CD4-positive, alpha-beta T cell treated with Interferon gamma for 1 hour (primary cell): Measurements from ENCODE around the gene ACIN1.
"Not testable (repeated sequence)": the region's sequence is repeated elsewhere in the genome, so short reads cannot be mapped to it uniquely, and the experiment has no call there.

Experiments used
- DNase-seq: peaks from one replicate; pipeline ENCODE4 v3.0.0-alpha.2; 2020

Gene ACIN1

DNA sequence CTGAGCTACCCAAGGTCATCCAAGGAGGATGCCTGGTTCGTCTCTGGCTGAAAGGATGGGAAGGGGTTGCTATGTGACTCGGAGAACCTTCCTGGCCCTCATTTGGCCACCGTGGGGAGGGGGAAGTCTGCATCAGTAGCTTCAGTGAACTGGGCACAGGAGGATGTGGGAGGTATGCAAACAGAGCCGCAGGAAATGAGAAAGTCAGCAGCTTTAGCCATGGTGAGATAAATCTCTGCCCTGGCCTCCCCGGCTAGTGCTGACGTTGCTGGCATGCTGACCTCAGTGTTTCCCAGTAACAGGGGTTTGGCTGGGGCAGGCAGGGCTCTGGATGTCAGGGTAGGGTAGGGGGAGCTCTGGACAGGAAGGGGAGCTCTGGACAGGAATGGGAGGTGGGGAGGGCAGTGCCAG lies 26.4 kb upstream of the ACIN1 start:
- DNase-seq = no peak

GRCh38 chr14:23120541-23121251 lies 25.8 kb upstream of the ACIN1 start:
- peak; percentile 81 for DNase-seq

DNA sequence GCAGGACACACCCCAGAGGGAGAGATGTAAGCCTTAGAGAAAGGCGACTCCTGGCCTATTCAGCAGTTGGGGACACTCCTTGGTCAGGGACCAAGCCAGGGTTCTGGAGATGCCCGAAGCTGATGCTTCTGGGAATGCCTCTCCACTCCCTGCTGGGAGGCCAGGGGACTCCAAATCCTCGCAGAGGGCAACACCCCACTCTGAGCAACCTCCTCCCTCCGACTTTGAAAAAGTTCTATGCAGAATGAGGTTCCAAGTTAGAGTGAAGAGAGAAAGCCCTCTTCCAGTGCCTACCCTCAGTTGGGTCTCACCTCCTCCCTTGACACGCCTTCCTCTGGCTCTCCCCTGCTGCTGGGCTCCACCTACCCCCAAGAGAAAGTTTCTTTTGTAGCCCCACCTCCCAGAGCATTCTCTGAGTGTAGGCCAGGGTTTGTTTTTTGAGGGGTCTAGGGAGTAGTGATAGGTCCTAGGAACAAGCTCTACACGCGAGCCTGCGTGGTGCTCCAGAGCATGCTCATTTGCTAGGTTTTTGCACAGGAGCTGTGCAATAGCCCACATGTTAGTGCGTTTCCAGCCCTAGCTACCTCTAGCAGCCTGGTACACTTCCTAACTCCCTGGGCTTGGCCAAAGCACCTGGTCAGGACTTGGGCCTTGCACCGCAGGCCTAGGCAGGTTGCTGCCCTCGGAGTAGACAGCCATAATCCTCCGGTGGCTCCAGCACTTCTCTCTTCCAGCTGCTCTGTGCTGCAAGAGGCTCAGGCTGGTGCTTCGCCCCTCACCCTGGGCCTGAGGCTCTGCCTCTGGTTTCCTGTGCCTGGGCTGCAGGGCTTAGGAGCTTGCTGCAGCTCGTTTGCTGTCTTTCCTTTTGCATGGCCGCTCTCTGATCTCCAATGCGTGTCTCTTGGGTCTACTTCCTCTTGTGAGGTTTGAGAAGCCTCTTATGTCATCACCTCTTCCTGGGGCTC lies 24.7 kb upstream of the ACIN1 start:
- peak; percentile 50 for DNase-seq

GRCh38 chr14:23118506-23119362 lies 23.8 kb upstream of the ACIN1 start, which contains the start of gene CEBPE:
CEBPE (minus strand) TSS chr14:23119255; CDS start chr14:23119091, 164 bp downstream.
- DNase-seq = no peak

DNA sequence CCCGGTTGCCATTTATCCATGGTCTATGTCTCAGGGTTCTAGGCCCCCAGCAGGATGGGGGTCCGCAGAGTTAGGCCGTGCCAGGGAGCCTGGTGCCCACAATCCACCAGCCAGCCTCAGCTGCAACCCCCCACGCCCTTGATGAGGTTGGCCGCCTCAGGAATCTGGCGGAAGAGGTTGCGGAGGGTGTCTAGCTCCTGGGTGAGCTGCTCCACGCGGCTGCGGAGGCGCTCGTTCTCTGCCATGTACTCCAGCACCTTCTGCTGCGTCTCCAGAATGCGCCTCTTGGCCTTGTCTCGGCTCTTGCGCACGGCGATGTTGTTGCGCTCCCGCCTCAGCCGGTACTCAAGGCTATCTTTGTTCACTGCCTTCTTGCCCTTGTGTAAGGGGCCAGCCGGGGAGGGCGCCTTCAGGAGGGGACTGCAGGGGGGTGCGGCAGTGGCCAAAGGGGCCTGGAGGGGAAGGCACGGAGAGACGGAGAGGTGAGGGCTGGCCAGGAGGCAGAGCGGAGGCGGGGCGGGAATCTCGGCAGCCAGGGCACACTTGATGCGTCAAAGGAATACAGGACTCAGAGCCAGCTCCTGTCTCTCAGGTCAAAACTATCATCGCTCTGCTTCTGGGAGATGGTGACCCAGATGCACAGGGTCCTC lies 22.6 kb upstream of the ACIN1 start:
- DNase-seq = no peak

DNA sequence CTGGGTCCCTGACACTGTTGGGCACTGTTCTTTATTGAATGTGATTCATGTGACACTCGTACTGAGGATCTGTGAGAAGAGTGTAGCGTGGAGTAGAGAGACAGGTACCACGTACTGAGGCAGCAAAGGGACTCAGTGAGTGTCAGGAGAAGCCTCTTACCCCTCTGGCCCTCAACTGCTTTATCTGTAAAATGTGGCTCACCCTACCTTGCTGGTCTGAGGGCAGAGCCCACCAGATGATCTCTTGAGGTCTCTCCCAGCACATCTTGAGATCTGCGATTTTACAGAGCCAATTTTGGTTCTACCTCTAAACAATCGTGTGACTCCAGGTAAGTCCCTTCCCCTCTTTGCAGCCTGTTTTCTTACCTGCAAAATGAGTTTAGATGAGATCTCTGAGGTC lies 21.0 kb upstream of the ACIN1 start:
- no peak for DNase-seq

DNA sequence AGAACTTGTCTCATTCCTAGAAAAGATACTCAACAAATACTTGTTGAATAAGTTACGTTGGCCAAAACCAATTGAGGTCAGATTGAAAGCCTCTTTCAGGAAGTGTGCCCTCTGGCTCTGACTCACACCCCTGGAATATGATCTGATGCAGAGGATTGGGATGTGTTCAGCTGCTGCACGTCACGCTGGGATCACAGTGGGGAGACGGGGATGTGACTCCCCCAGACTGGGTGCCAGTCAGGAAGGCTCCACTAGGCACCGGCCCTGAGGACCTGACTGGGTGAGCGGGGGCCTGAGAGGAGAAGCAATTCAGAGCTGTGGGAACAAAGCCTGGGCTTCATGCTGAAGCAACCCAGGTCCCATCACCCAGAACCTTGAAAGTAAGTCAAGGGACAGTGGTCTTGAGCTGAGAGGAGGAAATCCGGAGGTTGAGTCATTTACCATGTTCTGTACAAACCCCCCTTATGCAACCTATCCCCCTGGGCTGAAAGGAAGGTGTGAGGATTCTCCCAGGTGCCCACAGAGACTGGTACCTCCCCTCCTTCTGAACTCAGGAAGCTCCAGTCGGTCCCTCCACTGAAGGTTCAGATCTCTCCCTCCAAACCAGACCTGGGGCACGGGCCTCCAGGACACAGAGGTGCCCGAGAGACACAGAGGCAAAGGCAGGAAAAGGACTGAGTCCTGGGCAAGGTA lies 20.2 kb upstream of the ACIN1 start:
- peak; percentile 26 for DNase-seq

- DNase-seq = no peak
These were observed 19.7 kb upstream of the ACIN1 start for GRCh38 chr14:23114669-23115038.

GRCh38 chr14:23114120-23114458 lies 19.2 kb upstream of the ACIN1 start:
- no peak for DNase-seq

GRCh38 chr14:23113431-23114119 lies 18.6 kb upstream of the ACIN1 start:
- no peak for DNase-seq

GRCh38 chr14:23112359-23113178 lies 17.6 kb upstream of the ACIN1 start:
- DNase-seq = peak; percentile 31

GRCh38 chr14:23110579-23111365 lies 15.8 kb upstream of the ACIN1 start:
- no peak for DNase-seq

GRCh38 chr14:23109769-23110168 lies 14.8 kb upstream of the ACIN1 start:
- DNase-seq = no peak

GRCh38 chr14:23108169-23108568 lies 13.2 kb upstream of the ACIN1 start:
- DNase-seq = not testable (repeated sequence)

DNA sequence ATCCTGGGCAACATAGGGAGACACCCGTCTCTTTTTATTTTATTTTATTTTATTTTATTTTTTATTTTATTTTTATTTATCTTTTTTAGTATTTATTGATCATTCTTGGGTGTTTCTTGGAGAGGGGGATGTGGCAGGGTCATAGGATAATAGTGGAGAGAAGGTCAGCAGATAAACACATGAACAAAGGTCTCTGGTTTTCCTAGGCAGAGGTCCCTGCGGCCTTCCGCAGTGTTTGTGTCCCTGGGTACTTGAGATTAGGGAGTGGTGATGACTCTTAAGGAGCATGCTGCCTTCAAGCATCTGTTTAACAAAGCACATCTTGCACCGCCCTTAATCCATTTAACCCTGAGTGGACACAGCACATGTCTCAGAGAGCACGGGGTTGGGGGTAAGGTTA lies 12.7 kb upstream of the ACIN1 start:
- DNase-seq = not testable (repeated sequence)

- DNase-seq = no peak
These were observed 11.8 kb upstream of the ACIN1 start for GRCh38 chr14:23106747-23107045.

DNA sequence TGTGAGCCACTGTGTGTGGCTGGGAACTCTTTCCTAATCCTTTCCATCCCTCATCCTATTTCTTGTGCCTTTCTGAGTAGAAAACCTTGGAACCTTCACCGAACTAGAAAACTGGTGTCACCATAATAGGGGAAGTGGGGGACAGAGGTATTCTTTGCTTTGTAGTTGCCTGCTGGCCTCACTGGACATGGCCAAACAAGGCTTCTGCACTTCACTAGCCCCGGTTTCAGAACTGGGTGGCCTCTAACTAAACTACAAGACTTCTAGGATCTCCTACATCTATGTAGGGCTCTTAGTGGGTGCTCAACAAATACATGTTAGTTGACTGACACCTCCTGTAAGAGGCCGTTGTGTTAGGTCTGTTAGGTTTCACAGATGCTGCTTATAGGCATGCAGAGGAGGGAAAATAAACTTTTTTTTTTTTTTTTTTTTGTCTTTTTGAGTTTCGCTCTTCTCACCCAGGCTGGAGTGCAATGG lies 10.4 kb upstream of the ACIN1 start:
- DNase-seq = no peak

- no peak for DNase-seq
These were observed 9.8 kb upstream of the ACIN1 start, which contains the start of gene CIROP for GRCh38 chr14:23104591-23105347. CIROP (minus strand) TSS chr14:23104989; CDS start chr14:23104920, 69 bp downstream.
